Gastroesophageal sphincter (tissue), 4 donors: ENCODE data around the gene SP8. TPM values are rescaled to one million over a fixed set of nuclear protein-coding genes. Genes with fewer than 3 reads are reported as not detected.

Source experiments
- ATAC-seq: fragments of 150-250 bp; one replicate; pipeline ENCODE4 v1.9.1; 2016; ENCODE audit warnings: mild to moderate bottlenecking, moderate library complexity
- H3K27ac ChIP-seq, 4 donors: fragments of 200-600 bp; sonication (generic) in 3 of 4; 1 replicate in 3 of 4; 2 replicates in 1 of 4; pipeline ENCODE4 v1.5.1; 2016 to 2019
- H3K27me3 ChIP-seq: fragments of 200-600 bp; sonication (generic); one replicate; pipeline ENCODE4 v1.5.1; 2019
- H3K36me3 ChIP-seq, 2 donors: fragments of 200-600 bp; sonication (generic); one replicate each; pipeline ENCODE4 v1.5.1; 2019; ENCODE audit warnings: control low read depth in 1 of 2
- H3K4me1 ChIP-seq, 3 donors: fragments of 200-600 bp; sonication (generic); 1 replicate in 2 of 3; 2 replicates in 1 of 3; pipeline ENCODE4 v1.5.1; 2016 to 2019; ENCODE audit warnings: control low read depth in 2 of 3
- H3K4me3 ChIP-seq, 2 donors: fragments of 200-600 bp; sonication (generic); one replicate each; pipeline ENCODE4 v1.5.1; 2019; ENCODE audit warnings: mild to moderate bottlenecking in 1 of 2, moderate library complexity in 1 of 2
- H3K9me3 ChIP-seq, 3 donors: fragments of 200-600 bp; sonication (generic); one replicate each; pipeline ENCODE4 v1.5.1; 2017 to 2019; ENCODE audit warnings: control low read depth in 2 of 3
- EP300 ChIP-seq: sonication (generic); formaldehyde crosslinking; IDR thresholded peaks from one replicate; pipeline ENCODE4 v1.6.1; 2017; ENCODE audit warnings: antibody characterized with exemption, mild to moderate bottlenecking
- POLR2A ChIP-seq, 2 donors: fragments of 450-650 bp; IDR thresholded peaks; one replicate each; pipeline ENCODE4 v1.6.1; 2017; ENCODE audit warnings: antibody characterized with exemption in 2 of 2, mild to moderate bottlenecking in 2 of 2, moderate library complexity in 1 of 2
- POLR2AphosphoS5 ChIP-seq: sonication (generic); formaldehyde crosslinking; IDR thresholded peaks from one replicate; pipeline ENCODE4 v1.6.1; 2017; ENCODE audit warnings: antibody characterized with exemption
- WGBS, 2 donors: methylation state at CpG; one replicate each; pipeline ENCODE4 v1.1.5; 2018; ENCODE audit warnings: low coverage in 1 of 2; 5-methylcytosine and 5-hydroxymethylcytosine counted together
- total RNA-seq, 4 donors: library from RNA; depleted of rRNA; stranded (reverse); fragments of >200 nt; gene quantifications; one replicate each; pipeline ENCODE4 v1.1.0, GENCODE V29; 2016
- TF ChIP-seq, protein P1 (sequence below), 4 experiments: fragments of 200-600 bp in 2 of 4; fragments of 450-650 bp in 2 of 4; sonication (generic) in 1 of 4; IDR thresholded peaks; one replicate each; pipeline ENCODE4 v1.5.1; 2017 to 2019; ENCODE audit warnings: antibody characterized with exemption in 4 of 4, mild to moderate bottlenecking in 2 of 4, moderate library complexity in 2 of 4

Gene SP8
- total RNA-seq, 4 donors from 2014 or later: not detected

DNA sequence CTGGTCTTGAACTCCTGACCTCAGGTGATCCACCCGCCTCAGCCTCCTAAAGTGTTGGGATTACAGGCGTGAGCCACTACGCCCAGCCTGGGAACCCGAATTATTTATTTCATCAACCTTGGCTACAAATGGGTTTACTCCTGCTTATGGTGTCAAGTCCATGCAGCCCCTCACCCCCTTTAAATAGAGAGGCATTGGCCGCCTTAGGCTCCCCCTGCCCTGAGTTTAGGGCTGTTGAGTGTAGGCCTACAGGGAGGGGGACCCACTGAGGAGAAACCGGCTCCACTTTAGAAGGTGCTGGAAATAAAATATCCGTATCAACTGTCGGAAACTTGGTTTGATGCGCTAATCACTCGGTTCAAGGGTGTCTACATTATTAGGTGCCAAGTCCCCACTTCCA is 8.7 kb upstream of the SP8 start:
- peaks cover 100% of the 10 kb centered on the region for H3K27me3 ChIP-seq

DNA sequence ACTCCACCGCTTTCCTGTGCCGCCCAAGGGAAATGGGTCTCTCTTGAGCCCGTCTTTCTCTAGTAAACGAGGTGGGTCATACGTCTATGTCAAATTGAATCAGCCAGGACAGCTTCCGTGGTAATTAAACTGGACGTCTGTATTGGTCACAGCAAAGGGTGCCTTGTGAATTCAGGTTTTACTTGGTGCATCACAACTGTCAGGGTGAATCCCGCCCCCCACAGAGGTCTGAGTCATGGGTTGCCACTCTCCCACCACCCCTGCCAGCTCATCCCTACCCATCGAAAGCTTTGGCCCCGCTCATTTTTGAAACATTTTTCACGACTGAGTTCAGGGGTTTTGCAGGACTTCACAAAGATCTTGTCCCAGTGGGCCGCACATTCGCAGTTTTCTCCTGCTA is 8.0 kb upstream of the SP8 start:
- 12 to 14% methylated on average over 7 of the region's 13 CpGs for WGBS, 2 donors
- Histone ChIP-seq H3K4me1 (peaks cover 0 to 32% (median 7%) of the 10 kb centered on the region in 3 donors), H3K27ac (no peak overlapping the region), H3K27me3 (peaks cover 100% of the 10 kb centered on the region), H3K4me3 (no peak overlapping the region), H3K9me3 (peaks cover 0 to 9% (median 0%) of the 10 kb centered on the region in 3 donors), H3K36me3 (no peaks in the 10 kb centered on the region)
- TF ChIP-seq, protein P1, sequence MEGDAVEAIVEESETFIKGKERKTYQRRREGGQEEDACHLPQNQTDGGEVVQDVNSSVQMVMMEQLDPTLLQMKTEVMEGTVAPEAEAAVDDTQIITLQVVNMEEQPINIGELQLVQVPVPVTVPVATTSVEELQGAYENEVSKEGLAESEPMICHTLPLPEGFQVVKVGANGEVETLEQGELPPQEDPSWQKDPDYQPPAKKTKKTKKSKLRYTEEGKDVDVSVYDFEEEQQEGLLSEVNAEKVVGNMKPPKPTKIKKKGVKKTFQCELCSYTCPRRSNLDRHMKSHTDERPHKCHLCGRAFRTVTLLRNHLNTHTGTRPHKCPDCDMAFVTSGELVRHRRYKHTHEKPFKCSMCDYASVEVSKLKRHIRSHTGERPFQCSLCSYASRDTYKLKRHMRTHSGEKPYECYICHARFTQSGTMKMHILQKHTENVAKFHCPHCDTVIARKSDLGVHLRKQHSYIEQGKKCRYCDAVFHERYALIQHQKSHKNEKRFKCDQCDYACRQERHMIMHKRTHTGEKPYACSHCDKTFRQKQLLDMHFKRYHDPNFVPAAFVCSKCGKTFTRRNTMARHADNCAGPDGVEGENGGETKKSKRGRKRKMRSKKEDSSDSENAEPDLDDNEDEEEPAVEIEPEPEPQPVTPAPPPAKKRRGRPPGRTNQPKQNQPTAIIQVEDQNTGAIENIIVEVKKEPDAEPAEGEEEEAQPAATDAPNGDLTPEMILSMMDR (IDR thresholded peaks at IDR 0.05): no peak
- no peak for TF ChIP-seq POLR2AphosphoS5
- no peak for TF ChIP-seq EP300
- TF ChIP-seq POLR2A (IDR thresholded peaks at IDR 0.05): no peak
- ATAC-seq: no peak

More for the DNA sequence above, 8.7 kb upstream of the SP8 start:
- no peak overlapping the region for H3K27ac ChIP-seq
- no peak overlapping the region for H3K4me3 ChIP-seq
- 12 to 24% methylated on average over 3 to 6 of the region's 10 CpGs for WGBS, 2 donors
- no peak for ATAC-seq
- peaks cover 0 to 32% (median 7%) of the 10 kb centered on the region in 3 donors for H3K4me1 ChIP-seq
- no peaks in the 10 kb centered on the region for H3K36me3 ChIP-seq
- H3K9me3 ChIP-seq: peaks cover 0 to 9% (median 0%) of the 10 kb centered on the region in 3 donors
- no peak for TF ChIP-seq POLR2AphosphoS5

DNA sequence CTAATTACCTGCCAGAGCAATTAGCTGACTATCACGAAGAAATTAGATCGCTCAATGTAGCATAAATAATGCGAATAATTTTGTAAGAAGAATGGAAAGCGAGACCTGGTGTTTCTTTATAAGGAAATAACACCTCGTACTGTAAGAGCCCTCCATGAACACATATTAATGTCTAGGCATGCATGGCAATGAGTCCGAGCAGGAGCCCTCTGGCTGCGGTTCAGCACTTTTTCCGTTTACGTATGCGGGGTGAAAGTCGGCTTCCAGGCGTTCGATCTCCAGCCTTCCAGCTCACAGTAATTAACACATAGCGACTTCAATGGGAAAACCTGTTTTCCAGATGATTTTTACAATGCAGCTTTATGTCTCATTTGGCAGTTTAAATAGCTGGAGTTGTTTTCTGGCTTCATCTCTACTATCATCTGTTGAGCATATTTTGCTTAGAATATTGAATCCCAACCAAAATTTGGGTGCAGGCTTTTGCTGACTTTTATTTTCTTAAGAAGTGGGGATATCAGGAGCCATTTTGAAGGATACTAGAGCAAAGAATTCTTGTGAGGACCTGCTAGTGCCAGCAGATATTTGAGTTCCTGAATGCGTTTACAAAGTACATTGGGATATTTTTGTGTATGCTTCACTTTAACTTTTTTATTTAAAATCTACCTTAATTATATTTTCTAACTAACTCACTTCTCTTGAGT is 7.2 kb upstream of the SP8 start:
- H3K27ac ChIP-seq: no peak overlapping the region
- H3K36me3 ChIP-seq: no peaks in the 10 kb centered on the region
- H3K4me3 ChIP-seq: no peak overlapping the region
- TF ChIP-seq, protein P1 (IDR thresholded peaks at IDR 0.05): no peak
- no peak for TF ChIP-seq POLR2A (IDR thresholded peaks at IDR 0.05)
- no peak for TF ChIP-seq EP300
- TF ChIP-seq POLR2AphosphoS5: no peak
- H3K27me3 ChIP-seq: peaks cover 100% of the 10 kb centered on the region
- WGBS, 2 donors: 9 to 15% methylated on average over 15 of the region's 15 CpGs
- no peak for ATAC-seq
- H3K4me1 ChIP-seq: peaks cover 0 to 29% (median 7%) of the 10 kb centered on the region in 3 donors
- H3K9me3 ChIP-seq: peaks cover 0 to 9% (median 0%) of the 10 kb centered on the region in 3 donors

DNA sequence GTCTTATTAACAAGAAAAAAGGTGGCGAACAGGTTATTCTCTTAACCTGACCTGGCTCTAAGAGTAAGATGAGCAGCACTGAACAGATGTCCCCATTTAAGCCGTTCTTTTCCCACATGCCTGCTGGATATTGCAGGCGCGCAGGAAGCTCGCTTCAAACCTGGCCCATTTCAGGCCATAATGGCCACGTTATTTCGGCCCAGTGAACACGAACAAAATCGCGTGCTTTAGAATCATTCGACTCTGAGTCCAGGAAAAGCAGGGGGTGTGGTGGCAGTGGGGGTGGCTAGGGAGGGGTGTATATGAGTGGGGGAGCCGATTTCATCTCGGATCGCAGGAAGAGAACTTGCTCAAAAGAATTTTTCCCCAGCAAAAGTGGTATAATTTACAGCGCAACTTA is 6.6 kb upstream of the SP8 start:
- Histone ChIP-seq H3K4me1 (peaks cover 0 to 23% (median 7%) of the 10 kb centered on the region in 3 donors), H3K9me3 (peaks cover 0 to 9% (median 0%) of the 10 kb centered on the region in 3 donors), H3K4me3 (no peak overlapping the region), H3K27ac (no peak overlapping the region), H3K36me3 (no peaks in the 10 kb centered on the region), H3K27me3 (peaks cover 100% of the 10 kb centered on the region)
- TF ChIP-seq EP300 (no peak), POLR2A (IDR thresholded peaks at IDR 0.05) (no peak), POLR2AphosphoS5 (no peak)
- TF ChIP-seq, protein P1 (IDR thresholded peaks at IDR 0.05): no peak
- ATAC-seq: no peak
- WGBS, 2 donors: 5 to 13% methylated on average over 10 to 12 of the region's 15 CpGs

DNA sequence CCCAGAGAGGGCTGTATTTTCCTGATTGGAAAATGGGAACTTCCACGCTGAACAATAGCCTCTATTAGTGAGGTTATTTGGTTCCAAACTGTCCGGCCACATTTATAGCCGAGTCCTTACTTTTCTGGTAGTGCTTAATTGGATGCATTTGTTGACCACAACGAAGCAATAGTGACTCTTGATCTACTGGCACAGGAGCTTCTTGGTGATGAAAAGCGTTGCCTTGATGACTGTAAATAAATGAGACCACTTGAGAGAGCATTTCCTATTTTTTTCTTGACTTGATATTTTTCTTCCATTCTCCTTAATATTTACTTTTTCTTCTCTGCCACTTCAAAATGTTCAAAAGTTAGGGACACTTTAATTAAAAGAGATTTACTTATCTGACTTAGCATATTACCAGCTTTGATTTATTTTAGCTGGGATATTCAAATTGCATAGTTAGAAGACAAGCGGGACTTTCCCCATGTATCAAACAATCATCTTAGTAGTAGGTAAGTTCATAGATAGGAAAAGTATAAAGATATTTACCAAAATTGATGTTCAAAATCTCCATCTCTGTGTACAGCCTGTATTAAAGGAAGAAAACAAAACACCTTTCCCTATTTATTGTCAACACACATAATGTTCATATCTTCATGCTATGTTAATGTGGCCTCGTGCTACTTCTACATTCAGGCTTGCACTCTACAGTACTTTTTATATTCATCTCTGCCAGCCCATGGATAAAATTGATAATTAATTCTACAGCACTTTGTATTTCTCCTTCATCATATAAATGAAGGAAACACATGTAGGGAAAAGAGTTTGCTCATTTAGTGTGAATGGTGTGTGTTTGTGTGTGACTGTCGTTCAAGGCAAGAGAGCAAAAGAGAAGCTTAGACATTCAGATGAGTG is 5.1 kb upstream of the SP8 start:
- Histone ChIP-seq H3K4me1 (peaks cover 0 to 16% (median 4%) of the 10 kb centered on the region in 3 donors), H3K36me3 (no peaks in the 10 kb centered on the region), H3K9me3 (peaks cover 0 to 11% (median 0%) of the 10 kb centered on the region in 3 donors), H3K27me3 (peaks cover 100% of the 10 kb centered on the region), H3K4me3 (no peak overlapping the region), H3K27ac (no peak overlapping the region)
- ATAC-seq: no peak
- 9 to 10% methylated on average over 8 of the region's 8 CpGs for WGBS, 2 donors
- TF ChIP-seq POLR2AphosphoS5 (no peak), EP300 (no peak)
- TF ChIP-seq, protein P1 (IDR thresholded peaks at IDR 0.05): no peak
